ENCODE results near the gene UNC93B1.

DNA sequence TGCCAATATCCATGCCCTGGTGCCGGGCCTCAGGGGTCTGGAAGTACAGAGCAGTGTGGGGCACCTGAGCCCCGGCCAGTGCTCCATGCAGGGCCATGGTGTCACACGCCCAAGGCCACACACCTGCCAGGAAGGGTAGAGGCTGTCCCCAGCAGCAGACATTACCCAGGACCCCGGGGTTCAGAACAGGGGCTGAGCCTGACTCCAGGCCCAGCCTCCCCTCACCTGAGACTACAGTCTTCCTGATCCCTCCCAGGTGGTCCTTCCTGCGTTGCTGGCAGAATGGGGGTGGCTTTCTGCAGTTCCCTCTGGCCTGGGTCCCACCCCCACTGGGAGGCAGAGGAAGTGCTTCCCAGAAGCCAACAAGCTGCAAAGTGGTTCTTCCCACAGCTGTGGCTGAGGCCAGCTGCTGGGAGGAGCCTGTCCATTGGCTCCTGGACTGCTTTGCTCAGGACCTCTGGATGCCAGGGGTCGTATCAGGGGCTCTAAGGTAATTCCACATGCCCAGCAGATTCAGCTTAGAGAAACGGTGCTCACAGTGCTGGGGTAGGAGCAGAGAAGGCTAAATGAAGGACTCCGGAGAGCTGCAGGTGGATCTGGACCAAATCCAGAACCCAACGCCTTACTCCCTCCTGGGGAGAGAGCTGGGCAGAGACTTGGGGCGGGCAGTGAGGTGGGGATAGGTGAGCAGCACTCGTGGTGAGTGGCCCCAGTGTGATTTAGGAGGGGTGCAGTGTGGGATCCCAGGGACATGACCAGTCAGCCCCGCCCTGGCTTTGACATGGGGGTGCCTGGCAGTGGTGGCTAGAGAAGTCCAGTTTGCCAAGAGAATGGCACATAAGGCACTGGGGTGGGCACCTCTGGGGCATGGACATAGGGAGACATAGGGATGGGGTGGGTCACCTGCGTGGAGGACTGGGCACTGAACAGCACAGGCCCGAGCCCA, 47.6 kb upstream of the UNC93B1 start:
- TF ChIP-seq, protein P1, sequence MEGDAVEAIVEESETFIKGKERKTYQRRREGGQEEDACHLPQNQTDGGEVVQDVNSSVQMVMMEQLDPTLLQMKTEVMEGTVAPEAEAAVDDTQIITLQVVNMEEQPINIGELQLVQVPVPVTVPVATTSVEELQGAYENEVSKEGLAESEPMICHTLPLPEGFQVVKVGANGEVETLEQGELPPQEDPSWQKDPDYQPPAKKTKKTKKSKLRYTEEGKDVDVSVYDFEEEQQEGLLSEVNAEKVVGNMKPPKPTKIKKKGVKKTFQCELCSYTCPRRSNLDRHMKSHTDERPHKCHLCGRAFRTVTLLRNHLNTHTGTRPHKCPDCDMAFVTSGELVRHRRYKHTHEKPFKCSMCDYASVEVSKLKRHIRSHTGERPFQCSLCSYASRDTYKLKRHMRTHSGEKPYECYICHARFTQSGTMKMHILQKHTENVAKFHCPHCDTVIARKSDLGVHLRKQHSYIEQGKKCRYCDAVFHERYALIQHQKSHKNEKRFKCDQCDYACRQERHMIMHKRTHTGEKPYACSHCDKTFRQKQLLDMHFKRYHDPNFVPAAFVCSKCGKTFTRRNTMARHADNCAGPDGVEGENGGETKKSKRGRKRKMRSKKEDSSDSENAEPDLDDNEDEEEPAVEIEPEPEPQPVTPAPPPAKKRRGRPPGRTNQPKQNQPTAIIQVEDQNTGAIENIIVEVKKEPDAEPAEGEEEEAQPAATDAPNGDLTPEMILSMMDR (conservative IDR thresholded peaks at IDR 0.05) = no peak
- no peak for TF ChIP-seq EZH2 (IDR thresholded peaks at IDR 0.05; ENCODE audit: low read depth)

Data from PC-9 (cell line).